Measurements from ENCODE around the gene GLIS1.

DNA sequence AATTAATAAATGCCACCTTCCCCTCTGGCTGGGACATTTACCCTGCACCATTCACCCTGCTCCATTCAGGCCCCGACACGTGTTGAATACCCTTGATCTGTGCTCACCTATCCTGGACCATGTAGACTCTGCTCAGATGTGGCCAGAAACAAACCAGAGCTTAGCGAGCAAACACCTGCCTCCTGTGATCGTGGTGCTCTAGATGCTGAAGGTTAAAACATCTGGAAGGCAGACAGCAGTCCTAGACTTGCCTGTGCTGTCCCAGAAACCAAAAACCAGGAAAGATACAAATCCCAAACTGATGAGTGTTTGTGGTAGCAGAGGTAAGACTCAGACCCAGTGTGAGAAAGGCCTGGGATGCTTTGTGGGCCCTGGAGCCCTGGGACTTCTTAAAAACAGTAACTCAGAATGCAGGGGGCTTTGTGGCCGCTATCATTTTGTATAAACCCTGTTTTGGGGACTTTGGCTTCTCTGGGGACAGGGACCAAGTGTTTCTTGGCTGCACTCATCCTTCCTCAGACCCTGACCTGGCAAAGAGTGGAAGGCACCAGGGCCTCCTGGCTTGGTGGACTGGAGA, 180.1 kb downstream of the GLIS1 start:
- TF ChIP-seq POLR2A (IDR thresholded peaks at IDR 0.05; ENCODE audit: low read depth, low read length) = no peak
- TF ChIP-seq, protein P1, sequence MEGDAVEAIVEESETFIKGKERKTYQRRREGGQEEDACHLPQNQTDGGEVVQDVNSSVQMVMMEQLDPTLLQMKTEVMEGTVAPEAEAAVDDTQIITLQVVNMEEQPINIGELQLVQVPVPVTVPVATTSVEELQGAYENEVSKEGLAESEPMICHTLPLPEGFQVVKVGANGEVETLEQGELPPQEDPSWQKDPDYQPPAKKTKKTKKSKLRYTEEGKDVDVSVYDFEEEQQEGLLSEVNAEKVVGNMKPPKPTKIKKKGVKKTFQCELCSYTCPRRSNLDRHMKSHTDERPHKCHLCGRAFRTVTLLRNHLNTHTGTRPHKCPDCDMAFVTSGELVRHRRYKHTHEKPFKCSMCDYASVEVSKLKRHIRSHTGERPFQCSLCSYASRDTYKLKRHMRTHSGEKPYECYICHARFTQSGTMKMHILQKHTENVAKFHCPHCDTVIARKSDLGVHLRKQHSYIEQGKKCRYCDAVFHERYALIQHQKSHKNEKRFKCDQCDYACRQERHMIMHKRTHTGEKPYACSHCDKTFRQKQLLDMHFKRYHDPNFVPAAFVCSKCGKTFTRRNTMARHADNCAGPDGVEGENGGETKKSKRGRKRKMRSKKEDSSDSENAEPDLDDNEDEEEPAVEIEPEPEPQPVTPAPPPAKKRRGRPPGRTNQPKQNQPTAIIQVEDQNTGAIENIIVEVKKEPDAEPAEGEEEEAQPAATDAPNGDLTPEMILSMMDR (IDR thresholded peaks at IDR 0.05; ENCODE audit: extremely low read depth in 1 of 2, insufficient read depth in 1 of 2, low read depth in 1 of 2, low read length in 2 of 2) = no peak
- TF ChIP-seq, protein P2, sequence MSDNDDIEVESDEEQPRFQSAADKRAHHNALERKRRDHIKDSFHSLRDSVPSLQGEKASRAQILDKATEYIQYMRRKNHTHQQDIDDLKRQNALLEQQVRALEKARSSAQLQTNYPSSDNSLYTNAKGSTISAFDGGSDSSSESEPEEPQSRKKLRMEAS (IDR thresholded peaks at IDR 0.05; ENCODE audit: insufficient read depth, insufficient read length) = no peak
